Measurements from ENCODE around the gene CYP4Z1. TPM values are rescaled to one million over a fixed set of nuclear protein-coding genes. Genes with fewer than 3 reads are reported as not detected.
"Not testable (repeated sequence)": the region's sequence is repeated elsewhere in the genome, so short reads cannot be mapped to it uniquely, and the experiment has no call there.

CYP4Z1 gene
- polyA plus RNA-seq, 3 donors = not detected

GRCh38 chr1:47147047-47147785, 80.2 kb downstream of the CYP4Z1 start:
- Mint-ChIP-seq H3K36me3 (no peaks in the 10 kb centered on the region), H3K4me1 (no peaks in the 10 kb centered on the region), H3K9me3 (peaks cover 0 to 2% (median 0%) of the 10 kb centered on the region in 7 donors), H3K27me3 (ENCODE audit: low read depth in 3 of 3) (peaks cover 0 to 12% (median 6%) of the 10 kb centered on the region in 3 donors), H3K4me3 (no peak overlapping the region), H3K27ac (no peak overlapping the region)
- TF ChIP-seq CTCF (IDR thresholded peaks at IDR 0.05) = no peak
- Histone ChIP-seq H3K4me1 (ENCODE audit: control insufficient read depth in 1 of 2, insufficient read depth in 2 of 2, low read length in 2 of 2) (no peaks in the 10 kb centered on the region), H3K27ac (ENCODE audit: low read depth in 1 of 2, low read length in 2 of 2) (no peak overlapping the region), H3K27me3 (ENCODE audit: control insufficient read depth in 2 of 2, insufficient read depth in 2 of 2, low read length in 2 of 2) (no peaks in the 10 kb centered on the region), H3K36me3 (replicated peaks in 1 of 2; ENCODE audit: control insufficient read depth in 1 of 2, insufficient read depth in 2 of 2, low read length in 2 of 2) (no peaks in the 10 kb centered on the region), H3K9ac (ENCODE audit: insufficient read depth, low read length, poor library complexity, severe bottlenecking) (no peak overlapping the region), H3K4me2 (replicated peaks; ENCODE audit: extremely low read depth, low read length, poor library complexity, severe bottlenecking) (no peak overlapping the region), H3K79me2 (ENCODE audit: insufficient read depth, low read length) (no peaks in the 10 kb centered on the region), H3K4me3 (replicated peaks in 1 of 3; ENCODE audit: low read depth in 2 of 3, low read length in 3 of 3) (no peak overlapping the region), H3K9me3 (replicated peaks in 1 of 2; ENCODE audit: control insufficient read depth in 1 of 2, insufficient read depth in 1 of 2, low read length in 2 of 2) (no peaks in the 10 kb centered on the region), H2AFZ (ENCODE audit: insufficient read depth, low read depth, low read length, poor library complexity, severe bottlenecking) (no peak overlapping the region), H4K20me1 (ENCODE audit: insufficient read depth, low read length) (no peaks in the 10 kb centered on the region)
- intact Hi-C loops (cut with micrococcal nuclease) = loop anchor here in 1 of 2 donors (5.0 kb wide), 1 partner anchor 220 kb away; no protein-coding TSS in a partner anchor
- no peak for DNase-seq
- 90% methylated on average over 3 of the region's 6 CpGs for WGBS (ENCODE audit: insufficient coverage)

GRCh38 chr1:47149162-47149561, 82.1 kb downstream of the CYP4Z1 start:
- H3K27ac Mint-ChIP-seq; H3K4me2 ChIP-seq (replicated peaks; ENCODE audit: extremely low read depth, low read length, poor library complexity, severe bottlenecking); H3K27me3 ChIP-seq (ENCODE audit: control insufficient read depth in 2 of 2, insufficient read depth in 2 of 2, low read length in 2 of 2); H3K4me3 ChIP-seq (replicated peaks in 1 of 3; ENCODE audit: low read depth in 2 of 3, low read length in 3 of 3); H3K27ac ChIP-seq (ENCODE audit: low read depth in 1 of 2, low read length in 2 of 2); DNase-seq; H3K4me1 Mint-ChIP-seq; H3K27me3 Mint-ChIP-seq (ENCODE audit: low read depth in 3 of 3); H4K20me1 ChIP-seq (ENCODE audit: insufficient read depth, low read length); H3K9ac ChIP-seq (ENCODE audit: insufficient read depth, low read length, poor library complexity, severe bottlenecking); H3K36me3 Mint-ChIP-seq; H3K9me3 ChIP-seq (replicated peaks in 1 of 2; ENCODE audit: control insufficient read depth in 1 of 2, insufficient read depth in 1 of 2, low read length in 2 of 2); H3K4me1 ChIP-seq (ENCODE audit: control insufficient read depth in 1 of 2, insufficient read depth in 2 of 2, low read length in 2 of 2); H3K4me3 Mint-ChIP-seq; H3K79me2 ChIP-seq (ENCODE audit: insufficient read depth, low read length); H2AFZ ChIP-seq (ENCODE audit: insufficient read depth, low read depth, low read length, poor library complexity, severe bottlenecking); H3K36me3 ChIP-seq (replicated peaks in 1 of 2; ENCODE audit: control insufficient read depth in 1 of 2, insufficient read depth in 2 of 2, low read length in 2 of 2); H3K9me3 Mint-ChIP-seq: not testable (repeated sequence)
- 89% methylated on average over 4 of the region's 9 CpGs for WGBS (ENCODE audit: insufficient coverage)
- intact Hi-C loops (cut with micrococcal nuclease) = loop anchor here in 1 of 2 donors (5.0 kb wide), 1 partner anchor 222 kb away; no protein-coding TSS in a partner anchor

- H3K36me3 ChIP-seq (replicated peaks in 1 of 2; ENCODE audit: control insufficient read depth in 1 of 2, insufficient read depth in 2 of 2, low read length in 2 of 2) = not testable (repeated sequence)
These were observed 89.4 kb downstream of the CYP4Z1 start for GRCh38 chr1:47156457-47156856.

GRCh38 chr1:47157957-47158356, 90.9 kb downstream of the CYP4Z1 start:
- H2AFZ ChIP-seq (ENCODE audit: insufficient read depth, low read depth, low read length, poor library complexity, severe bottlenecking); H3K27ac ChIP-seq (ENCODE audit: low read depth in 1 of 2, low read length in 2 of 2); H3K27me3 ChIP-seq (ENCODE audit: control insufficient read depth in 2 of 2, insufficient read depth in 2 of 2, low read length in 2 of 2); H3K4me1 ChIP-seq (ENCODE audit: control insufficient read depth in 1 of 2, insufficient read depth in 2 of 2, low read length in 2 of 2); H3K4me3 ChIP-seq (replicated peaks in 1 of 3; ENCODE audit: low read depth in 2 of 3, low read length in 3 of 3); intact Hi-C loops (cut with micrococcal nuclease); DNase-seq; H3K9ac ChIP-seq (ENCODE audit: insufficient read depth, low read length, poor library complexity, severe bottlenecking); H4K20me1 ChIP-seq (ENCODE audit: insufficient read depth, low read length); H3K4me3 Mint-ChIP-seq; H3K9me3 ChIP-seq (replicated peaks in 1 of 2; ENCODE audit: control insufficient read depth in 1 of 2, insufficient read depth in 1 of 2, low read length in 2 of 2); H3K4me2 ChIP-seq (replicated peaks; ENCODE audit: extremely low read depth, low read length, poor library complexity, severe bottlenecking); H3K36me3 Mint-ChIP-seq; H3K27ac Mint-ChIP-seq; H3K4me1 Mint-ChIP-seq; H3K79me2 ChIP-seq (ENCODE audit: insufficient read depth, low read length); H3K36me3 ChIP-seq (replicated peaks in 1 of 2; ENCODE audit: control insufficient read depth in 1 of 2, insufficient read depth in 2 of 2, low read length in 2 of 2); H3K27me3 Mint-ChIP-seq (ENCODE audit: low read depth in 3 of 3): not testable (repeated sequence)
- H3K9me3 Mint-ChIP-seq = peaks cover 3 to 16% (median 9%) of the 10 kb centered on the region in 7 donors
- no CpG with 5 or more reads among the region's 3 CpGs for WGBS (ENCODE audit: insufficient coverage)

More at GRCh38 chr1:47156457-47156856, 89.4 kb downstream of the CYP4Z1 start:
- H3K4me1 Mint-ChIP-seq; H3K27me3 ChIP-seq (ENCODE audit: control insufficient read depth in 2 of 2, insufficient read depth in 2 of 2, low read length in 2 of 2); H3K4me3 Mint-ChIP-seq; H3K79me2 ChIP-seq (ENCODE audit: insufficient read depth, low read length); H3K9ac ChIP-seq (ENCODE audit: insufficient read depth, low read length, poor library complexity, severe bottlenecking); H3K27ac Mint-ChIP-seq; DNase-seq; H3K36me3 Mint-ChIP-seq; H4K20me1 ChIP-seq (ENCODE audit: insufficient read depth, low read length); H2AFZ ChIP-seq (ENCODE audit: insufficient read depth, low read depth, low read length, poor library complexity, severe bottlenecking); H3K4me3 ChIP-seq (replicated peaks in 1 of 3; ENCODE audit: low read depth in 2 of 3, low read length in 3 of 3); H3K27me3 Mint-ChIP-seq (ENCODE audit: low read depth in 3 of 3); H3K27ac ChIP-seq (ENCODE audit: low read depth in 1 of 2, low read length in 2 of 2); intact Hi-C loops (cut with micrococcal nuclease); H3K9me3 ChIP-seq (replicated peaks in 1 of 2; ENCODE audit: control insufficient read depth in 1 of 2, insufficient read depth in 1 of 2, low read length in 2 of 2); H3K4me2 ChIP-seq (replicated peaks; ENCODE audit: extremely low read depth, low read length, poor library complexity, severe bottlenecking); H3K4me1 ChIP-seq (ENCODE audit: control insufficient read depth in 1 of 2, insufficient read depth in 2 of 2, low read length in 2 of 2): not testable (repeated sequence)
- H3K9me3 Mint-ChIP-seq = peaks cover 3 to 16% (median 9%) of the 10 kb centered on the region in 7 donors

All from CD14-positive monocyte (primary cell).